Upper lobe of left lung (tissue), 6 donors: ENCODE measurements around the gene CIB4. TPM values are rescaled to one million over a fixed set of nuclear protein-coding genes. Genes with fewer than 3 reads are reported as not detected.

ENCODE experiments used
- ATAC-seq, 2 donors: fragments of 200-7000 bp; cut with Tn5 transposase; one replicate each; pipeline ENCODE4 v1.9.1; 2022; ENCODE audit warnings: mild to moderate bottlenecking in 2 of 2, moderate library complexity in 2 of 2; ENCODE audit not compliant: low FRiP score in 2 of 2
- DNase-seq, 2 donors: peaks; one replicate each; pipeline ENCODE4 v3.0.0-alpha.2; 2019 to 2020
- H3K27ac ChIP-seq, 4 donors: fragments of 200-600 bp; sonication (generic); one replicate each; pipeline ENCODE4 v1.5.1; 2016 to 2019
- H3K27me3 ChIP-seq, 4 donors: fragments of 200-600 bp; sonication (generic); one replicate each; pipeline ENCODE4 v1.5.1; 2017 to 2019
- H3K36me3 ChIP-seq, 4 donors: fragments of 200-600 bp; sonication (generic); one replicate each; pipeline ENCODE4 v1.5.1; 2016 to 2019
- H3K4me1 ChIP-seq, 4 donors: fragments of 200-600 bp; sonication (generic); one replicate each; pipeline ENCODE4 v1.5.1; 2018 to 2019
- H3K4me3 ChIP-seq, 4 donors: fragments of 200-600 bp; sonication (generic); one replicate each; pipeline ENCODE4 v1.5.1; 2017 to 2019; ENCODE audit warnings: mild to moderate bottlenecking in 2 of 4, moderate library complexity in 1 of 4
- H3K9me3 ChIP-seq, 4 donors: fragments of 200-600 bp; sonication (generic); one replicate each; pipeline ENCODE4 v1.5.1; 2018 to 2019
- CTCF ChIP-seq, 6 experiments: fragments of 450-650 bp in 4 of 6; fragments of 200-600 bp in 2 of 6; sonication (generic) in 2 of 6; IDR thresholded peaks; one replicate each; pipeline ENCODE4 v1.5.1; 2016 to 2019; ENCODE audit warnings: antibody characterized with exemption in 6 of 6
- EP300 ChIP-seq, 4 donors: sonication (generic); formaldehyde crosslinking; IDR thresholded peaks; one replicate each; pipeline ENCODE4 v1.5.1; 2017; ENCODE audit warnings: antibody characterized with exemption in 4 of 4, control low read depth in 2 of 4
- POLR2A ChIP-seq, 4 donors: fragments of 450-650 bp; IDR thresholded peaks; one replicate each; pipeline ENCODE4 v1.5.1; 2016 to 2017; ENCODE audit warnings: antibody characterized with exemption in 4 of 4, mild to moderate bottlenecking in 2 of 4
- POLR2AphosphoS5 ChIP-seq, 2 donors: sonication (generic); formaldehyde crosslinking; IDR thresholded peaks; one replicate each; pipeline ENCODE4 v1.5.1; 2017; ENCODE audit warnings: antibody characterized with exemption in 2 of 2
- WGBS, 2 donors: methylation state at CpG; one replicate each; pipeline ENCODE4 v1.1.5; 2017 to 2018; 5-methylcytosine and 5-hydroxymethylcytosine counted together
- total RNA-seq, 6 donors: library from RNA; depleted of rRNA in 4 of 6; stranded (reverse); fragments of >200 nt in 4 of 6; gene quantifications; one replicate each; pipeline versions ENCODE4 v1.1.0 to v1.2.1, GENCODE V29; 2016 to 2021
- donor health status: DM: no; HTN: no; CAD: no; lungs with moderate emphysema.
- donor health status: DM: no; HTN: yes; CAD: no; lungs with severe emphysema.

CIB4 gene
- total RNA-seq, 6 donors from 2014 or later: not detected

- no peaks in the 10 kb centered on the region for H3K27me3 ChIP-seq
- no peaks in the 10 kb centered on the region for H3K4me1 ChIP-seq
- H3K36me3 ChIP-seq: no peaks in the 10 kb centered on the region
- no peak for TF ChIP-seq EP300 (IDR thresholded peaks at IDR 0.05)
- TF ChIP-seq POLR2A (IDR thresholded peaks at IDR 0.05): no peak
- TF ChIP-seq POLR2AphosphoS5 (IDR thresholded peaks at IDR 0.05): no peak
- no peak for TF ChIP-seq CTCF (IDR thresholded peaks at IDR 0.05)
- no peak for ATAC-seq
- DNase-seq: no peak
- H3K4me3 ChIP-seq: no peak overlapping the region
- no peak overlapping the region for H3K27ac ChIP-seq
- H3K9me3 ChIP-seq: no peaks in the 10 kb centered on the region
- 85 to 91% methylated on average over 7 of the region's 7 CpGs for WGBS, 2 donors
Observed at GRCh38 chr2:26595146-26595545, 46.0 kb downstream of the CIB4 start.

GRCh38 chr2:26591619-26592505, 49.3 kb downstream of the CIB4 start:
- no peak for TF ChIP-seq CTCF (IDR thresholded peaks at IDR 0.05)
- TF ChIP-seq POLR2AphosphoS5 (IDR thresholded peaks at IDR 0.05): no peak
- TF ChIP-seq POLR2A (IDR thresholded peaks at IDR 0.05): no peak
- TF ChIP-seq EP300 (IDR thresholded peaks at IDR 0.05): no peak
- Histone ChIP-seq H3K4me3 (no peak overlapping the region), H3K36me3 (no peaks in the 10 kb centered on the region), H3K9me3 (no peaks in the 10 kb centered on the region), H3K27ac (no peak overlapping the region), H3K4me1 (no peaks in the 10 kb centered on the region), H3K27me3 (no peaks in the 10 kb centered on the region)
- DNase-seq: peak; percentile 7 to 39
- ATAC-seq: no peak
- 73 to 87% methylated on average over 9 to 12 of the region's 12 CpGs for WGBS, 2 donors

DNA sequence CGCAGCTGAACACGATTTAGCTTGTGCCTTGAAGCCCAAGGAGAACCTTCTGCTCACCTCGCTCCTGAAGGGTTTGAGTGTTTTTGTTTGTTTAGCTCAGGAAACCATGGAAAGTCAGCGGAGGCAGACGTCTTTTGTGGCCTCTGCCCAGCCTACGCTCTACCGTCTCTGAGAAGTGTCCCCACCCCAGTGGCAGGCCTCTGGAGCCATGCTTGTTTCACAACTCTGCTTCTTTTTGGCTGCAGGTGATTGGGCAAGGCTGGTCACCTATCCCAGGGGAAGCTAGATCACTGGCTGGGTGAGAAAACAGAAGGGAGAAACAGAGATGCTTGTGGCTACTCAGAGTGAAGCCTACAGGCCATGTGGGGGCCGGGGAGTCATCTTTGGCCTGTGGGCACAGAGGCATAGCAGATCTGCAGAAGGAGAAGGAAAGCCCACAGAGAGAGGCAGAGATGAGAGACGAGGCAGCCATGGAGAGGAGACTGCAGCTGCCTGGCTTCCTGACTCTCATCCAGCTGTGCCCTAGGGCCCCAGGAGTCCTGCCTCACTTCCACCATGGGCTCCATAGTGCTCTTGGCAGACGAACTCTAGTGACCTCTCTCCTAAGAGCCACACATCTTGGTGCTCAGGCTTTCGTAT, 50.1 kb downstream of the CIB4 start:
- WGBS, 2 donors: 69 to 77% methylated on average over 11 of the region's 11 CpGs
- TF ChIP-seq POLR2AphosphoS5 (IDR thresholded peaks at IDR 0.05) (no peak), POLR2A (IDR thresholded peaks at IDR 0.05) (no peak), CTCF (IDR thresholded peaks at IDR 0.05) (no peak), EP300 (IDR thresholded peaks at IDR 0.05) (no peak)
- Histone ChIP-seq H3K27me3 (no peaks in the 10 kb centered on the region), H3K9me3 (no peaks in the 10 kb centered on the region), H3K36me3 (no peaks in the 10 kb centered on the region), H3K4me1 (no peaks in the 10 kb centered on the region), H3K4me3 (no peak overlapping the region), H3K27ac (no peak overlapping the region)
- DNase-seq (peak in 1 of 2 donors; percentile 14), ATAC-seq (no peak)

- TF ChIP-seq POLR2AphosphoS5 (IDR thresholded peaks at IDR 0.05) (no peak), CTCF (IDR thresholded peaks at IDR 0.05) (no peak), EP300 (IDR thresholded peaks at IDR 0.05) (no peak), POLR2A (IDR thresholded peaks at IDR 0.05) (no peak)
- H3K4me3 ChIP-seq: no peak overlapping the region
- WGBS, 2 donors: 57 to 62% methylated on average over 6 of the region's 6 CpGs
- ATAC-seq (no peak), DNase-seq (no peak)
- H3K27me3 ChIP-seq: no peaks in the 10 kb centered on the region
- no peaks in the 10 kb centered on the region for H3K9me3 ChIP-seq
- H3K36me3 ChIP-seq: no peaks in the 10 kb centered on the region
- no peak overlapping the region for H3K27ac ChIP-seq
- no peaks in the 10 kb centered on the region for H3K4me1 ChIP-seq
Observed at GRCh38 chr2:26590508-26590907, 50.7 kb downstream of the CIB4 start.
